A549 (cell line): Measurements from ENCODE around the gene ASPA. TPM values are rescaled to one million over a fixed set of nuclear protein-coding genes. Genes with fewer than 3 reads are reported as not detected.

ENCODE experiments used
- ATAC-seq, 2 experiments: fragments of 200-7000 bp in 1 of 2; fragments of >200 bp in 1 of 2; cut with Nextera tagmentation in 1 of 2; cut with Tn5 transposase in 1 of 2; 3 replicates each; pipeline versions ENCODE4 v1.8.0 to v1.9.1; 2018 to 2020; ENCODE audit warnings: mild to moderate bottlenecking in 1 of 2, moderate library complexity in 1 of 2
- CTCF ChIA-PET: fragments of 300-600 bp; sonication (Branson Sonifier 250); formaldehyde crosslinking; extraction: SDS; loops from one replicate; lab custom pipeline; 2021; ENCODE audit warnings: antibody characterized with exemption, inconsistent platforms; lab: Yijun Ruan, JAX
- POLR2A ChIA-PET: fragments of 350-600 bp; formaldehyde crosslinking; extraction: SDS; loops from one replicate; lab custom pipeline; 2021; ENCODE audit warnings: antibody characterized with exemption, inconsistent platforms; lab: Yijun Ruan, JAX
- DNase-seq, 2 experiments: peaks; one replicate each; pipeline versions ENCODE4 v3.0.0 to v3.0.0-alpha.2; 2011 to 2016; ENCODE audit warnings: low read depth in 1 of 2, low spot score in 1 of 2
- FAIRE-seq: peaks from 2 replicates; lab custom pipeline; 2011; peaks lifted over from hg19 to GRCh38; lab: Jason Lieb, UNC
- H3K27ac ChIP-seq, 2 experiments: fragments of >200 bp; sonication (Bioruptor Twin); formaldehyde crosslinking; 3 replicates each; pipeline ENCODE4 v1.5.1; 2016 to 2017
- H3K4me1 ChIP-seq: fragments of >200 bp; sonication (Bioruptor Twin); formaldehyde crosslinking; 3 replicates; pipeline ENCODE4 v1.6.1; 2016
- H3K4me2 ChIP-seq: fragments of >200 bp; sonication (Bioruptor Twin); formaldehyde crosslinking; 3 replicates; pipeline ENCODE4 v1.6.1; 2016
- H3K4me3 ChIP-seq: fragments of >200 bp; sonication (Bioruptor Twin); formaldehyde crosslinking; 3 replicates; pipeline ENCODE4 v1.5.1; 2016
- H3K9me3 ChIP-seq: fragments of >200 bp; sonication (Bioruptor Twin); formaldehyde crosslinking; 3 replicates; pipeline ENCODE4 v1.6.1; 2016
- CHD2 ChIP-seq: fragments of 150-350 bp; IDR thresholded peaks from 2 replicates; pipeline ENCODE4 v1.6.1; 2014; ENCODE audit warnings: low read length; ENCODE audit not compliant: partially characterized antibody
- FOSB ChIP-seq: fragments of 250-450 bp; sonication (Bioruptor Pico); IDR thresholded peaks from 2 replicates; pipeline ENCODE4 v1.5.0; 2020; ENCODE audit warnings: mild to moderate bottlenecking, moderate library complexity
- RCOR1 ChIP-seq: fragments of 150-350 bp; IDR thresholded peaks from 2 replicates; pipeline ENCODE4 v1.6.1; 2014; ENCODE audit warnings: antibody characterized with exemption, low read length, low read depth
- RNF2 ChIP-seq: fragments of 200-600 bp; sonication (generic); IDR thresholded peaks from 2 replicates; pipeline ENCODE4 v1.6.1; 2016; ENCODE audit warnings: low read depth, mild to moderate bottlenecking, antibody characterized with exemption, moderate library complexity, borderline replicate concordance
- SREBF2 ChIP-seq: fragments of 450-650 bp; IDR thresholded peaks from 2 replicates; pipeline ENCODE4 v1.6.1; 2014; ENCODE audit warnings: mild to moderate bottlenecking, moderate library complexity
- WGBS: methylation state at CpG from one replicate; pipeline ENCODE4 v1.1.6; 2017; ENCODE audit errors: missing lambda C conversion rate; 5-methylcytosine and 5-hydroxymethylcytosine counted together
- polyA plus RNA-seq, 4 experiments: library from polyadenylated mRNA; depleted of rRNA in 3 of 4; stranded (reverse); fragments of >200 nt; fragmentation: RNase III in 1 of 4; extraction: RNeasy Plus Mini Kit Qiagen cat#74134 plus additional on column Dnase treatment in 1 of 4; gene quantifications; 2 replicates in 3 of 4; 3 replicates in 1 of 4; pipeline ENCODE4 v1.2.3, GENCODE V29; 2011 to 2017

The ASPA gene
- polyA plus RNA-seq, 2 of the 4 experiments (the other 2 are of a cell fraction): not detected

- no peaks in the 10 kb centered on the region for H3K9me3 ChIP-seq
- POLR2A ChIA-PET: no interaction called here
- H3K4me3 ChIP-seq: no peak overlapping the region
- H3K4me2 ChIP-seq: no peak overlapping the region
- no peak for DNase-seq
- TF ChIP-seq RCOR1: no peak
- TF ChIP-seq CHD2: no peak
- no peak for TF ChIP-seq SREBF2
- no peak for TF ChIP-seq FOSB (CRISPR knock-in tag)
- TF ChIP-seq RNF2: no peak
- TF ChIP-seq, all 56 proteins: peak for 0
- FAIRE-seq (no peak), ATAC-seq (no peak)
- H3K27ac ChIP-seq: no peak overlapping the region
- 70% methylated on average over 7 of the region's 7 CpGs for WGBS
- CTCF ChIA-PET: no interaction called here
- H3K4me1 ChIP-seq: no peaks in the 10 kb centered on the region
These were observed 77.1 kb downstream of the ASPA start for GRCh38 chr17:3552916-3553315.

Other genes starting within 250 kb of the ASPA start
- gene OR3A1, start 177.6 kb upstream of the ASPA start, polyA plus RNA-seq (2011; rRNA removed): not detected in 2 replicates
- gene OR3A1, start 177.6 kb upstream of the ASPA start, polyA plus RNA-seq (2017; fragmentation: RNase III; extraction: RNeasy Plus Mini Kit Qiagen cat#74134 plus additional on column Dnase treatment): not detected in 3 replicates
- not detected in 2 replicates for gene OR3A2, start 89.7 kb upstream of the ASPA start, polyA plus RNA-seq (2011; rRNA removed)
- gene OR3A2, start 89.7 kb upstream of the ASPA start, polyA plus RNA-seq (2017; fragmentation: RNase III; extraction: RNeasy Plus Mini Kit Qiagen cat#74134 plus additional on column Dnase treatment): not detected in 3 replicates
- gene OR1E1, start 77.6 kb upstream of the ASPA start, polyA plus RNA-seq (2011; rRNA removed): not detected in 2 replicates
- gene OR1E1, start 77.6 kb upstream of the ASPA start, polyA plus RNA-seq (2017; fragmentation: RNase III; extraction: RNeasy Plus Mini Kit Qiagen cat#74134 plus additional on column Dnase treatment): not detected in 3 replicates
- gene OR3A3, start 64.6 kb upstream of the ASPA start, polyA plus RNA-seq (2011; rRNA removed): not detected in 2 replicates
- gene OR3A3, start 64.6 kb upstream of the ASPA start, polyA plus RNA-seq (2017; fragmentation: RNase III; extraction: RNeasy Plus Mini Kit Qiagen cat#74134 plus additional on column Dnase treatment): not detected in 3 replicates
- not detected in 2 replicates for gene OR1E2, start 42.2 kb upstream of the ASPA start, polyA plus RNA-seq (2011; rRNA removed)
- not detected in 3 replicates for gene OR1E2, start 42.2 kb upstream of the ASPA start, polyA plus RNA-seq (2017; fragmentation: RNase III; extraction: RNeasy Plus Mini Kit Qiagen cat#74134 plus additional on column Dnase treatment)
- not detected in 2 replicates for gene SPATA22, start 4.2 kb upstream of the ASPA start, polyA plus RNA-seq (2011; rRNA removed)
- not detected in 3 replicates for gene SPATA22, start 4.2 kb upstream of the ASPA start, polyA plus RNA-seq (2017; fragmentation: RNase III; extraction: RNeasy Plus Mini Kit Qiagen cat#74134 plus additional on column Dnase treatment)
- gene TRPV3, start 81.8 kb downstream of the ASPA start, polyA plus RNA-seq (2011; rRNA removed): 1.2 TPM in 2 replicates
- gene TRPV3, start 81.8 kb downstream of the ASPA start, polyA plus RNA-seq (2017; fragmentation: RNase III; extraction: RNeasy Plus Mini Kit Qiagen cat#74134 plus additional on column Dnase treatment): 0.44 to 0.54 TPM (median 0.46 TPM) in 3 replicates
- 3.0 and 4.3 TPM in 2 replicates for gene TRPV1, start 133.4 kb downstream of the ASPA start, polyA plus RNA-seq (2011; rRNA removed)
- 5.0 to 5.3 TPM (median 5.1 TPM) in 3 replicates for gene TRPV1, start 133.4 kb downstream of the ASPA start, polyA plus RNA-seq (2017; fragmentation: RNase III; extraction: RNeasy Plus Mini Kit Qiagen cat#74134 plus additional on column Dnase treatment)
- 10.7 and 13.4 TPM in 2 replicates for gene SHPK, start 160.3 kb downstream of the ASPA start, polyA plus RNA-seq (2011; rRNA removed)
- 9.5 to 11.2 TPM (median 10.9 TPM) in 3 replicates for gene SHPK, start 160.3 kb downstream of the ASPA start, polyA plus RNA-seq (2017; fragmentation: RNase III; extraction: RNeasy Plus Mini Kit Qiagen cat#74134 plus additional on column Dnase treatment)
- gene CTNS, start 160.8 kb downstream of the ASPA start, polyA plus RNA-seq (2011; rRNA removed): 6.5 and 7.4 TPM in 2 replicates
- 15.5 to 20.3 TPM (median 16.3 TPM) in 3 replicates for gene CTNS, start 160.8 kb downstream of the ASPA start, polyA plus RNA-seq (2017; fragmentation: RNase III; extraction: RNeasy Plus Mini Kit Qiagen cat#74134 plus additional on column Dnase treatment)
- gene TAX1BP3, start 192.6 kb downstream of the ASPA start, polyA plus RNA-seq (2011; rRNA removed): 89.1 and 122 TPM in 2 replicates
- gene TAX1BP3, start 192.6 kb downstream of the ASPA start, polyA plus RNA-seq (2017; fragmentation: RNase III; extraction: RNeasy Plus Mini Kit Qiagen cat#74134 plus additional on column Dnase treatment): 229 to 234 TPM (median 233 TPM) in 3 replicates
- gene EMC6, start 192.8 kb downstream of the ASPA start, polyA plus RNA-seq (2011; rRNA removed): 53.3 and 68.3 TPM in 2 replicates
- gene EMC6, start 192.8 kb downstream of the ASPA start, polyA plus RNA-seq (2017; fragmentation: RNase III; extraction: RNeasy Plus Mini Kit Qiagen cat#74134 plus additional on column Dnase treatment): 109 to 122 TPM (median 115 TPM) in 3 replicates
- 7.8 and 12.2 TPM in 2 replicates for gene P2RX5, start 220.2 kb downstream of the ASPA start, polyA plus RNA-seq (2011; rRNA removed)
- gene P2RX5, start 220.2 kb downstream of the ASPA start, polyA plus RNA-seq (2017; fragmentation: RNase III; extraction: RNeasy Plus Mini Kit Qiagen cat#74134 plus additional on column Dnase treatment): 10.6 to 13.3 TPM (median 11.8 TPM) in 3 replicates
- 8.7 and 10.0 TPM in 2 replicates for gene HASPIN, start 247.9 kb downstream of the ASPA start, polyA plus RNA-seq (2011; rRNA removed)
- 10.9 to 12.0 TPM (median 11.5 TPM) in 3 replicates for gene HASPIN, start 247.9 kb downstream of the ASPA start, polyA plus RNA-seq (2017; fragmentation: RNase III; extraction: RNeasy Plus Mini Kit Qiagen cat#74134 plus additional on column Dnase treatment)